ENCODE results near the gene TRMT11. TPM values are rescaled to one million over a fixed set of nuclear protein-coding genes. Genes with fewer than 3 reads are reported as not detected.
A peak's percentile ranks its signal among the peaks of the same experiment; 100 is the strongest.
"Not testable (repeated sequence)": the region's sequence is repeated elsewhere in the genome, so short reads cannot be mapped to it uniquely, and the experiment has no call there.

Gene TRMT11
- total RNA-seq, 3 donors from 2014 or later: 26.9 to 30.1 (median 29.2) TPM

GRCh38 chr6:125968493-125968892 lies 17.8 kb upstream of the TRMT11 start:
- ATAC-seq (no peak), DNase-seq (no peak)
- H3K27me3 Mint-ChIP-seq (ENCODE audit: low read depth): no peaks in the 10 kb centered on the region
- no peaks in the 10 kb centered on the region for H3K9me3 Mint-ChIP-seq
- H3K36me3 Mint-ChIP-seq (ENCODE audit: insufficient read depth): peaks cover 27% of the 10 kb centered on the region
- peaks cover 26% of the 10 kb centered on the region for H3K4me1 Mint-ChIP-seq (ENCODE audit: low read depth)
- no peak overlapping the region for H3K4me3 Mint-ChIP-seq

GRCh38 chr6:125970760-125971159 lies 15.6 kb upstream of the TRMT11 start:
- Mint-ChIP-seq H3K9me3 (no peaks in the 10 kb centered on the region), H3K27me3 (ENCODE audit: low read depth) (no peaks in the 10 kb centered on the region), H3K36me3 (ENCODE audit: insufficient read depth) (peaks cover 33% of the 10 kb centered on the region), H3K4me3 (no peak overlapping the region), H3K4me1 (ENCODE audit: low read depth) (peaks cover 21% of the 10 kb centered on the region)
- no peak for ATAC-seq
- no peak for DNase-seq

DNA sequence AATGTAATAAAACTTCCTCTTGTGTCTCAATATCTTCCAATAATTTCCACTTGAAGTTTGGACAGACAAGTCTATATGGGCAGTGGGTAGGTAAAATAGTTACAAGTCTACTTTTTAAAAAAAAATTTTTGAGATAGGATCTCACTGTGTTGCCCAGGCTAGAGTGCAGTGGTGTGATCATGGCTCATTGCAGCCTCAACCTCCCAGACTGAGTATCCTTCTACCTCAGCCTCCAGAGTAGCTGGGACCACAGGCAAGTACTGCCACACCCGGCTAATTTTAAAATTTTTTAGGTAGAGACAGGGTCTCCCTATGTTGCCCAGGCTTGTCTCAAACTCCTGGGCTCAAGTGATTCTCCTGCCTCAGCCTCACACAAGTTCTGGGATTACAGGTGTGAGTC lies 13.9 kb upstream of the TRMT11 start:
- not testable (repeated sequence) for DNase-seq; H3K4me3 Mint-ChIP-seq; ATAC-seq; H3K9me3 Mint-ChIP-seq; H3K27me3 Mint-ChIP-seq (ENCODE audit: low read depth)
- H3K4me1 Mint-ChIP-seq (ENCODE audit: low read depth): peaks cover 21% of the 10 kb centered on the region
- H3K36me3 Mint-ChIP-seq (ENCODE audit: insufficient read depth): peaks cover 27% of the 10 kb centered on the region

GRCh38 chr6:125974214-125974866 lies 12.0 kb upstream of the TRMT11 start:
- peaks cover 10% of the 10 kb centered on the region for H3K4me1 Mint-ChIP-seq (ENCODE audit: low read depth)
- peaks cover 13% of the 10 kb centered on the region for H3K36me3 Mint-ChIP-seq (ENCODE audit: insufficient read depth)
- peak in 1 of 2 donors; percentile 63 for ATAC-seq
- no peaks in the 10 kb centered on the region for H3K27me3 Mint-ChIP-seq (ENCODE audit: low read depth)
- DNase-seq: no peak
- H3K4me3 Mint-ChIP-seq: no peak overlapping the region
- no peaks in the 10 kb centered on the region for H3K9me3 Mint-ChIP-seq

DNA sequence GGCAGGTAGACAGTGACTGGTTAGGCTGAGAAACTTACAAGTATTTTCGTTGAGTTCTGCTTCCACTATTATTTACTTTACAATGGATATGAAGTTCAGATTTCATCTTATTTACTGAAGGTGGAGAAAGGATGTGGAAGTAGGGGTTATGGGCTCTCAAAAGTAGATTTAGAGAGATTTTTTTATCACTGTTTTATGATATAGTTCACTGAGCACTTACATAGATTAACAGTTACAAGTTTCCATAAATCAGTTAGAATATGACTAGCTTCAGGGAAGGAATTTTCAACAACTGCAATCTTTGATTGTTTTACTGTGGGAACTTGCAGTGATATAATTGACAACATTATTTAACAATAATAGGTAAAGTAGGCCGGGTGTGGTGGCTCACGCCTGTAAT lies 7.2 kb upstream of the TRMT11 start:
- H3K4me3 Mint-ChIP-seq: no peak overlapping the region
- H3K36me3 Mint-ChIP-seq (ENCODE audit: insufficient read depth): peaks cover 5% of the 10 kb centered on the region
- ATAC-seq (no peak), DNase-seq (no peak)
- no peaks in the 10 kb centered on the region for H3K27me3 Mint-ChIP-seq (ENCODE audit: low read depth)
- H3K9me3 Mint-ChIP-seq: no peaks in the 10 kb centered on the region
- peaks cover 3% of the 10 kb centered on the region for H3K4me1 Mint-ChIP-seq (ENCODE audit: low read depth)

DNA sequence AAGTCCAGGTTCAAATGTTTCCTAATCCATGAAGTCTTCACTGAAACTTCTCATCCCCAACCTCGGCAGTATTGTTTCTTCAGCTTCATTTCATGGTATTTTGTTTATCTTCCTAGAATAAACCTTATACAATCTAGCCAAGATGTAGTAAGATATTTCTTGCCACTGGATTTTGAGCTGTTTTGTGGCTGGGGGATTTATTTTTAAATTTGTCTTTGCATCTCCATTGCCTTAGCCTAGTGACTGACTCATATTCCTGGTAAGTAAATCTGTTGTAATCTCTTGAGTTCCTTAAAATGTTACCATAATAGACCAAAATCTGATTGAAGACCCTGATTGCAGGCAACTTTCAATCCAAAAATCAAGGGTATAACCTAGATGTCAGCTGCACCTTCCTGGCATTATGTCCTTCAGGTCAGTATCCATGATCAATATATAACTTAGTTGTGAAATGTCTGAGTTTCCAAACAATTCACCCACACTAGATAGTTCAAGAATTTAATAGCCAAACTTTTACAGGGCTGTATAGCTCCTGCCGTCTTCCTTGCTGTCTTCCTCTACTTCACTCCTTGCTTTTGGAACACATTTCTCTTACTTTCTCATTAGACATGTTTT lies 4.7 kb upstream of the TRMT11 start:
- Mint-ChIP-seq H3K4me1 (ENCODE audit: low read depth) (no peaks in the 10 kb centered on the region), H3K4me3 (no peak overlapping the region), H3K27me3 (ENCODE audit: low read depth) (no peaks in the 10 kb centered on the region), H3K9me3 (no peaks in the 10 kb centered on the region), H3K36me3 (ENCODE audit: insufficient read depth) (no peaks in the 10 kb centered on the region)
- ATAC-seq (no peak), DNase-seq (no peak)

DNA sequence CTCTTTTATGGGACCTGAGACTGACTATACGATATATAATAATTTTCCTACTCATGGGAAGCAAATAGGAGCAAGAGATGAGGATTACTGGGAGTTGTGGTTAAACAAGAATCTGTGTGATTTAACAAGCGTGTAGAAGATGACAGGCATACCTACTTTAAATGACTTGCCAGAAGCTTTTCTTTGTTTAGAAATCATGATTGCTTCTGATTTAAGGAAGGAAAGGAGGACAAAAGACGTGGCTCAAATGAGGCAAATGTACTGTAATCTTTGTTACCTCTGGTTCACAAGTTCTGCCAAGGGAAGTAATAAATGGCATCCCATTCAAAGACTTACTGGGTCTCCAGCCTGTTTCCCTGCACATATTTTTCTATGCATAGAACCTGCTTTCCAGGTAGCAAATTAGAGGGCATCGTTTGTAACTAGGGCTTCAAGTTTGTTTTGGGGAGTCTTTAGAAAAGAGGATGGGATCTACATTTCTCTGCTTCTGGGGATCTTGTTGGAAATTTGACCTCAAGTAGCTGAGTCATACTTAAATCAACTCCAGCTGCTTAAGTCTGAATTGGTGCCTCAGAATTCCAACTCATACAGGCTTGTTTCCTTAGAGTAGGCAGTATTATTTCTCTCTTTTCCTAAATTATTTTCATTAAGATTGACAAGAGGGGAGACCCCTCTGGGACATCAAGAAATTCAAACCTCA lies 2.9 kb upstream of the TRMT11 start:
- H3K4me3 Mint-ChIP-seq: no peak overlapping the region
- no peaks in the 10 kb centered on the region for H3K4me1 Mint-ChIP-seq (ENCODE audit: low read depth)
- no peaks in the 10 kb centered on the region for H3K36me3 Mint-ChIP-seq (ENCODE audit: insufficient read depth)
- DNase-seq (no peak), ATAC-seq (no peak)
- H3K27me3 Mint-ChIP-seq (ENCODE audit: low read depth): no peaks in the 10 kb centered on the region
- no peaks in the 10 kb centered on the region for H3K9me3 Mint-ChIP-seq

- DNase-seq: no peak
- H3K27me3 Mint-ChIP-seq (ENCODE audit: low read depth): no peaks in the 10 kb centered on the region
- peaks cover 2% of the 10 kb centered on the region for H3K4me1 Mint-ChIP-seq (ENCODE audit: low read depth)
- H3K4me3 Mint-ChIP-seq: no peak overlapping the region
- ATAC-seq: no peak
- no peaks in the 10 kb centered on the region for H3K9me3 Mint-ChIP-seq
- H3K36me3 Mint-ChIP-seq (ENCODE audit: insufficient read depth): no peaks in the 10 kb centered on the region
Measured at GRCh38 chr6:125984311-125984710, 2.0 kb upstream of the TRMT11 start.

DNA sequence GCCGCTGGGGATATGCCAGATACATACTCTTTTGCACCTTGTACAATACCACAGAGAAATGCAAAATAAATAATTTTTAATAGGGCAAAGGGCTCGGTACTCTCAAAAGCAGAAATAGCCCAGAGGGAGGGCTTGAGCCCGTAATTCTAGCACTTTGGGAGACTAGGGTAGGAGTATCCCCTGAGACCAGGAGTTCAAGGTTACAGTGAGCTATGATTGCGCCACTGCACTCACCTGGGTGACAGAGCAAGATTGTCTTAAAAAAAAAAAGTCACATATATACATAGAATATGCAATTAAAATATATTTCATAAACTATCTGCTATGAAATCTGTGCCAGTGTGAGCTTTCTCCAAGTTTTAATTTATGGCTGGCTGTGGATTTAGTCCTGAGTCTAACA lies 818 bp upstream of the TRMT11 start:
- DNase-seq: no peak
- Mint-ChIP-seq H3K27me3 (ENCODE audit: low read depth) (no peaks in the 10 kb centered on the region), H3K4me3 (peak overlapping the region; percentile 33)

DNA sequence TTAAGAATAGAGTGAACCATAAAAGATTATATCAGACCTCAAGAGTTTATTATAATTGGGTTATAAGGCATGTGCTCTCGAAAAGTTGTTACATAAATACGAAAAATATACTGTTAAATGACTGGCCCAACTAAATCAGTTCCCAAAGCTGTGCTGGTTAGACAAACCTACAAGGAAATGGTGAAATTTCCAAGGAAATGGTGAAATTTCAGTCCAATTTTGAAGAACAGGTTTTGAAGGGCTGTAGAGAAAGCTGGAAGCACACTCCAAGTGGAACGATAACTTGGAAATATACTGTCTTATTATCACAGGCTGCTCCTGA lies 400 bp upstream of the TRMT11 start:
- Mint-ChIP-seq H3K9me3 (no peaks in the 10 kb centered on the region), H3K27me3 (ENCODE audit: low read depth) (no peaks in the 10 kb centered on the region), H3K36me3 (ENCODE audit: insufficient read depth) (no peaks in the 10 kb centered on the region), H3K4me3 (no peak overlapping the region), H3K4me1 (ENCODE audit: low read depth) (peaks cover 16% of the 10 kb centered on the region)
- DNase-seq (no peak), ATAC-seq (no peak)

More for the DNA sequence above, 818 bp upstream of the TRMT11 start:
- no peaks in the 10 kb centered on the region for H3K36me3 Mint-ChIP-seq (ENCODE audit: insufficient read depth)
- ATAC-seq: no peak
- no peaks in the 10 kb centered on the region for H3K9me3 Mint-ChIP-seq
- peaks cover 13% of the 10 kb centered on the region for H3K4me1 Mint-ChIP-seq (ENCODE audit: low read depth)

DNA sequence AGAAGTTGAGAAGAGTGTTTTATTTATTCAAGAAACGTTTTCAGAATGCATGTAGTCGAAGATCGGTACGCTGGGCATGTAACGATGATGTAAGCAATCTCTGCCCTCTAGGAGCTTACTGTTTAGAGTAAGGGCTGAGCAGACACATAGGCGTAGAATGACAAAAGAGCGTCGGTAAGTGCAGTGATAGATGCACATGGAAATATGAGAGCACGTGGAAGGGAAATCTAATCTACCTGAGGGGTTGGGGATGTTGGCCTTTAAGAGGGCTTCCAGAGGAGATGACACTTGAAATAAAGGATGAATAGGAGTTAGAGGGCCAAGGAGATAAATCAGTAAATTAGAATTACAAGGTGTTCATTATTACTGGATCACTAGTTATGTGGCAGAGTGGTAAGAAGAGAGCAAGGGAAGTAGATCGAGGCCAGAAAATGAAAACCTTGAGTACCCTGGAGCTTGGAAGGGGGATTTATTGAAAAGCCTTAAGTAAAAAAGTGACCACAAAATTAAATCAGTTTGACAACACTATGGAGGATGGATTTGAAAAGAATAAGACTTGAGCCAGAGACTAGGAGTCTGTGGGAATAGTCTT lies 782 bp downstream of the TRMT11 start:
- peaks cover 22% of the 10 kb centered on the region for H3K4me1 Mint-ChIP-seq (ENCODE audit: low read depth)
- ATAC-seq (peak; percentile 23 to 43), DNase-seq (peak; percentile 9)
- no peaks in the 10 kb centered on the region for H3K27me3 Mint-ChIP-seq (ENCODE audit: low read depth)
- no peaks in the 10 kb centered on the region for H3K36me3 Mint-ChIP-seq (ENCODE audit: insufficient read depth)
- no peak overlapping the region for H3K4me3 Mint-ChIP-seq
- no peaks in the 10 kb centered on the region for H3K9me3 Mint-ChIP-seq

- no peaks in the 10 kb centered on the region for H3K9me3 Mint-ChIP-seq
- no peak overlapping the region for H3K4me3 Mint-ChIP-seq
- H3K27me3 Mint-ChIP-seq (ENCODE audit: low read depth): no peaks in the 10 kb centered on the region
- no peak for ATAC-seq
- H3K36me3 Mint-ChIP-seq (ENCODE audit: insufficient read depth): no peaks in the 10 kb centered on the region
- DNase-seq: no peak
- H3K4me1 Mint-ChIP-seq (ENCODE audit: low read depth): peaks cover 31% of the 10 kb centered on the region
Measured at GRCh38 chr6:125988280-125988679, 1.9 kb downstream of the TRMT11 start.

DNA sequence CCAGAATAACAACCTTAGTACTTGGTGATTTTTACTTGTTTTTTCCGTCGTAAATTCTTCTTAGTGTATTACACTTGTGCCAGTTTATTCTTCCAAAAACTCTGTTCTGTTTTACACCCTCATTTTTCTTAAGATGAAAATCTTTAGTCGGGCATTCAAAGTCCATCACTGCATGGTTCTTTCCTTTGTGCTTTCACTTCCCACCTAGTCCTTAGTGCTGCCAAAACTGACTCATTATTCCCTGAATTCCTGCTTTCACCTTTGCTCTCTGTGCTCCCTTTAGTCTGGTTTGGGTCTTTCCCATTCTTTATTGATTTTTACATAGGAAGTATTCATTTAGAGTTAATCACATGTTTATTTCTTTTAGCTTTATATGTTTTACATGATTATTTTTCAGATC lies 3.3 kb downstream of the TRMT11 start:
- ATAC-seq (no peak), DNase-seq (no peak)
- no peak overlapping the region for H3K4me3 Mint-ChIP-seq
- H3K9me3 Mint-ChIP-seq: no peaks in the 10 kb centered on the region
- H3K27me3 Mint-ChIP-seq (ENCODE audit: low read depth): no peaks in the 10 kb centered on the region
- no peaks in the 10 kb centered on the region for H3K36me3 Mint-ChIP-seq (ENCODE audit: insufficient read depth)
- peaks cover 37% of the 10 kb centered on the region for H3K4me1 Mint-ChIP-seq (ENCODE audit: low read depth)

- no peaks in the 10 kb centered on the region for H3K27me3 Mint-ChIP-seq (ENCODE audit: low read depth)
- no peak for ATAC-seq
- no peak for DNase-seq
Measured at GRCh38 chr6:125991653-125992052, 5.3 kb downstream of the TRMT11 start.

More at GRCh38 chr6:125991653-125992052, 5.3 kb downstream of the TRMT11 start:
- H3K4me1 Mint-ChIP-seq (ENCODE audit: low read depth): peaks cover 49% of the 10 kb centered on the region
- no peaks in the 10 kb centered on the region for H3K36me3 Mint-ChIP-seq (ENCODE audit: insufficient read depth)
- H3K9me3 Mint-ChIP-seq: no peaks in the 10 kb centered on the region
- H3K4me3 Mint-ChIP-seq: no peak overlapping the region
